Liver (tissue), 9 donors: ENCODE measurements around the gene PLLP. TPM values are rescaled to one million over a fixed set of nuclear protein-coding genes. Genes with fewer than 3 reads are reported as not detected.

Experiments used
- DNase-seq: peaks from one replicate; pipeline ENCODE4 v3.0.0-alpha.2; 2017; ENCODE audit warnings: low spot score
- H3K27ac ChIP-seq, 2 donors: one replicate each; pipeline ENCODE4 v1.7.0; 2013; ENCODE audit warnings: inconsistent platforms in 2 of 2, low read length in 2 of 2, control low read depth in 1 of 2, low read depth in 1 of 2, mild to moderate bottlenecking in 1 of 2
- H3K27me3 ChIP-seq, 4 donors: one replicate each; pipeline versions ENCODE4 v1.6.1 to v1.7.0; 2013; ENCODE audit warnings: low read length in 3 of 4, inconsistent platforms in 1 of 4, mild to moderate bottlenecking in 1 of 4, moderate library complexity in 1 of 4; ENCODE audit not compliant: control insufficient read depth in 4 of 4, insufficient read depth in 4 of 4
- H3K36me3 ChIP-seq, 4 donors: one replicate each; pipeline versions ENCODE4 v1.6.1 to v1.7.0; 2013; ENCODE audit warnings: low read length in 3 of 4, mild to moderate bottlenecking in 3 of 4, low read depth in 1 of 4, moderate library complexity in 1 of 4; ENCODE audit not compliant: control insufficient read depth in 4 of 4, insufficient read depth in 3 of 4
- H3K4me1 ChIP-seq, 4 donors: one replicate each; pipeline versions ENCODE4 v1.6.1 to v1.7.0; 2013; ENCODE audit warnings: low read length in 3 of 4, mild to moderate bottlenecking in 3 of 4, moderate library complexity in 1 of 4; ENCODE audit not compliant: control insufficient read depth in 4 of 4, insufficient read depth in 4 of 4
- H3K4me3 ChIP-seq, 3 donors: one replicate each; pipeline versions ENCODE4 v1.6.1 to v1.7.0; 2013; ENCODE audit warnings: low read length in 3 of 3, control low read depth in 1 of 3, low read depth in 1 of 3, mild to moderate bottlenecking in 1 of 3
- H3K9ac ChIP-seq, 2 donors: one replicate each; pipeline ENCODE4 v1.7.0; 2013; ENCODE audit warnings: low read length in 2 of 2, mild to moderate bottlenecking in 2 of 2, moderate library complexity in 2 of 2, control low read depth in 1 of 2, low read depth in 1 of 2
- H3K9me3 ChIP-seq, 4 donors: one replicate each; pipeline versions ENCODE4 v1.6.1 to v1.7.0; 2013; ENCODE audit warnings: low read length in 3 of 4; ENCODE audit not compliant: control insufficient read depth in 4 of 4
- ATF3 ChIP-seq: IDR thresholded peaks from 2 replicates; pipeline ENCODE4 v1.6.1; 2016; ENCODE audit warnings: antibody characterized with exemption
- CTCF ChIP-seq: fragments of 150-350 bp; IDR thresholded peaks from 2 replicates; pipeline ENCODE4 v1.5.1; 2017; ENCODE audit warnings: improper control_type of control experiment, low read depth, low read length; ENCODE audit not compliant: missing input control
- FOXA1 ChIP-seq: IDR thresholded peaks from 2 replicates; pipeline ENCODE4 v1.6.1; 2016; ENCODE audit warnings: antibody characterized with exemption
- FOXA2 ChIP-seq: IDR thresholded peaks from 2 replicates; pipeline ENCODE4 v1.6.1; 2016; ENCODE audit warnings: antibody characterized with exemption
- HNF4A ChIP-seq, 2 donors: conservative IDR thresholded peaks; 2 replicates each; pipeline ENCODE4 v1.6.1; 2016; ENCODE audit warnings: antibody characterized with exemption in 2 of 2, mild to moderate bottlenecking in 2 of 2
- JUND ChIP-seq, 2 donors: IDR thresholded peaks; 2 replicates each; pipeline ENCODE4 v1.6.1; 2016; ENCODE audit warnings: antibody characterized with exemption in 2 of 2
- MAX ChIP-seq: IDR thresholded peaks from 2 replicates; pipeline ENCODE4 v1.6.1; 2016; ENCODE audit warnings: antibody characterized with exemption
- NR2F2 ChIP-seq: IDR thresholded peaks from 2 replicates; pipeline ENCODE4 v1.6.1; 2016; ENCODE audit warnings: antibody characterized with exemption
- REST ChIP-seq: IDR thresholded peaks from 2 replicates; pipeline ENCODE4 v1.6.1; 2016; ENCODE audit warnings: antibody characterized with exemption, mild to moderate bottlenecking
- RXRA ChIP-seq, 2 donors: IDR thresholded peaks; 2 replicates each; pipeline ENCODE4 v1.6.1; 2017 to 2018; ENCODE audit warnings: antibody characterized with exemption in 2 of 2, mild to moderate bottlenecking in 1 of 2
- SP1 ChIP-seq: IDR thresholded peaks from 2 replicates; pipeline ENCODE4 v1.6.1; 2018; ENCODE audit warnings: antibody characterized with exemption, mild to moderate bottlenecking
- YY1 ChIP-seq: IDR thresholded peaks from 2 replicates; pipeline ENCODE4 v1.6.1; 2016; ENCODE audit warnings: antibody characterized with exemption, mild to moderate bottlenecking
- ZBTB33 ChIP-seq: IDR thresholded peaks from 2 replicates; pipeline ENCODE4 v1.6.1; 2016; ENCODE audit warnings: antibody characterized with exemption
- WGBS: extraction: QIAGEN DNeasy Blood & Tissue Kit; methylation state at CpG from one replicate; pipeline ENCODE4 v1.1.7; 2013; 5-methylcytosine and 5-hydroxymethylcytosine counted together
- polyA plus RNA-seq, 2 donors: library from polyadenylated mRNA; stranded (reverse) in 1 of 2; unstranded in 1 of 2; fragments of 200-250 nt in 1 of 2; fragments of >200 nt in 1 of 2; fragmentation: Nextera tagmentation in 1 of 2; extraction: Ambion mirVana in 1 of 2; gene quantifications; one replicate each; pipeline versions ENCODE4 v1.2.1 to v1.2.3, GENCODE V29; 2013 to 2015
- total RNA-seq, 2 donors: library from RNA; depleted of rRNA; stranded (reverse); fragments of >200 nt; gene quantifications; one replicate each; pipeline ENCODE4 v1.2.3, GENCODE V29; 2014
- donor health status: healthy.
- donor health status: healthy.
- donor health status: healthy.
- donor health status: healthy.
- donor health status: healthy.

The PLLP gene
- total and polyA plus RNA-seq, 4 donors: 1.4 to 5.2 (median 2.7) TPM

GRCh38 chr16:57251352-57251751 is 33.1 kb downstream of the PLLP start:
- H3K27ac ChIP-seq: peak overlapping the region; percentile 72 to 94
- WGBS: 95% methylated on average over 2 of the region's 2 CpGs
- TF ChIP-seq NR2F2 (no peak), CTCF (no peak), HNF4A (conservative IDR thresholded peaks at IDR 0.05) (no peak), RXRA (IDR thresholded peaks at IDR 0.05) (no peak), ZBTB33 (no peak)
- no peaks in the 10 kb centered on the region for H3K27me3 ChIP-seq
- H3K4me3 ChIP-seq: no peak overlapping the region
- DNase-seq: no peak
- peaks cover 4 to 21% (median 11%) of the 10 kb centered on the region in 4 donors for H3K36me3 ChIP-seq
- no peaks in the 10 kb centered on the region for H3K9me3 ChIP-seq
- H3K9ac ChIP-seq: no peak overlapping the region
- peaks cover 4 to 32% (median 26%) of the 10 kb centered on the region in 4 donors for H3K4me1 ChIP-seq

GRCh38 chr16:57245472-57246113 is 38.9 kb downstream of the PLLP start:
- no peak for TF ChIP-seq ZBTB33
- no peak for TF ChIP-seq HNF4A (conservative IDR thresholded peaks at IDR 0.05)
- TF ChIP-seq JUND (IDR thresholded peaks at IDR 0.05): peak in 1 of 2 donors; percentile 10
- TF ChIP-seq SP1: no peak
- no peak for TF ChIP-seq ATF3
- H3K9ac ChIP-seq: peak overlapping the region; percentile 29 to 72
- peak overlapping the region; percentile 46 to 92 (median 52) for H3K4me3 ChIP-seq
- no peaks in the 10 kb centered on the region for H3K9me3 ChIP-seq
- DNase-seq: no peak
- no peaks in the 10 kb centered on the region for H3K27me3 ChIP-seq
- H3K4me1 ChIP-seq: peaks cover 0 to 28% (median 14%) of the 10 kb centered on the region in 4 donors
- 5% methylated on average over 28 of the region's 28 CpGs for WGBS
- peak overlapping the region; percentile 83 for H3K27ac ChIP-seq
- peaks cover 2 to 12% (median 8%) of the 10 kb centered on the region in 4 donors for H3K36me3 ChIP-seq

GRCh38 chr16:57244767-57245471 is 39.6 kb downstream of the PLLP start, which contains the start of gene ARL2BP:
Gene ARL2BP, plus strand, starts transcription at chr16:57245259. Its CDS starts 109 bp downstream, at chr16:57245368.
- H3K27me3 ChIP-seq: no peaks in the 10 kb centered on the region
- H3K36me3 ChIP-seq: peaks cover 2 to 9% (median 7%) of the 10 kb centered on the region in 4 donors
- H3K9me3 ChIP-seq: no peaks in the 10 kb centered on the region
- DNase-seq: peak; percentile 98
- peak within 1 kb of the TSS; percentile 29 to 72 for H3K9ac ChIP-seq
- H3K4me3 ChIP-seq: peak within 1 kb of the TSS; percentile 52 to 92 (median 59)
- WGBS: under 1% methylated on average over 77 of the region's 77 CpGs
- peaks cover 0 to 28% (median 14%) of the 10 kb centered on the region in 4 donors for H3K4me1 ChIP-seq
- peak within 1 kb of the TSS; percentile 83 for H3K27ac ChIP-seq
- no peak for TF ChIP-seq HNF4A (conservative IDR thresholded peaks at IDR 0.05)
- peak; percentile 45 for TF ChIP-seq MAX
- no peak for TF ChIP-seq FOXA1
- no peak for TF ChIP-seq JUND (IDR thresholded peaks at IDR 0.05)
- no peak for TF ChIP-seq REST
- no peak for TF ChIP-seq FOXA2
- TF ChIP-seq YY1: peak; percentile 19
